Osteocyte (in vitro differentiated cells): Measurements from ENCODE around the gene CACNA1D. TPM values are rescaled to one million over a fixed set of nuclear protein-coding genes. Genes with fewer than 3 reads are reported as not detected.
"Not testable (repeated sequence)": the region's sequence is repeated elsewhere in the genome, so short reads cannot be mapped to it uniquely, and the experiment has no call there.

Source experiments
- DNase-seq: peaks from one replicate; pipeline ENCODE4 v3.0.0; 2021; ENCODE audit warnings: mixed read lengths; ENCODE audit not compliant: unreplicated experiment; ENCODE audit errors: extremely low spot score
- H3K27ac Mint-ChIP-seq: one replicate; pipeline ENCODE4 v1.8.0; 2021; ENCODE audit warnings: mild to moderate bottlenecking, mixed read lengths; ENCODE audit not compliant: unreplicated experiment
- H3K27me3 Mint-ChIP-seq: one replicate; pipeline ENCODE4 v1.8.0; 2021; ENCODE audit warnings: mixed read lengths; ENCODE audit not compliant: unreplicated experiment
- H3K36me3 Mint-ChIP-seq: one replicate; pipeline ENCODE4 v1.8.0; 2021; ENCODE audit warnings: mixed read lengths; ENCODE audit not compliant: unreplicated experiment
- H3K4me1 Mint-ChIP-seq: one replicate; pipeline ENCODE4 v1.8.0; 2021; ENCODE audit warnings: mixed read lengths; ENCODE audit not compliant: unreplicated experiment
- H3K4me3 Mint-ChIP-seq: one replicate; pipeline ENCODE4 v1.8.0; 2021; ENCODE audit warnings: mild to moderate bottlenecking, moderate library complexity, mixed read lengths; ENCODE audit not compliant: unreplicated experiment
- H3K9me3 Mint-ChIP-seq: one replicate; pipeline ENCODE4 v1.8.0; 2021; ENCODE audit warnings: mixed read lengths; ENCODE audit not compliant: unreplicated experiment
- total RNA-seq: library from RNA; stranded (reverse); gene quantifications from 2 replicates; pipeline ENCODE4 v1.2.1, GENCODE V29; 2021
- TF ChIP-seq, protein P1 (sequence below): fragments of 200-600 bp; sonication (generic); IDR thresholded peaks from 2 replicates; pipeline ENCODE4 v1.5.0; 2021; ENCODE audit warnings: antibody characterized with exemption, mild to moderate bottlenecking, moderate library complexity

Gene CACNA1D
- total RNA-seq, 1 donor from 2014 or later, result 0.48 TPM

- no peaks in the 10 kb centered on the region for H3K36me3 Mint-ChIP-seq
- no peaks in the 10 kb centered on the region for H3K9me3 Mint-ChIP-seq
- no peak for DNase-seq
- H3K4me1 Mint-ChIP-seq, result no peaks in the 10 kb centered on the region
- H3K4me3 Mint-ChIP-seq, result no peak overlapping the region
- TF ChIP-seq, protein P1, sequence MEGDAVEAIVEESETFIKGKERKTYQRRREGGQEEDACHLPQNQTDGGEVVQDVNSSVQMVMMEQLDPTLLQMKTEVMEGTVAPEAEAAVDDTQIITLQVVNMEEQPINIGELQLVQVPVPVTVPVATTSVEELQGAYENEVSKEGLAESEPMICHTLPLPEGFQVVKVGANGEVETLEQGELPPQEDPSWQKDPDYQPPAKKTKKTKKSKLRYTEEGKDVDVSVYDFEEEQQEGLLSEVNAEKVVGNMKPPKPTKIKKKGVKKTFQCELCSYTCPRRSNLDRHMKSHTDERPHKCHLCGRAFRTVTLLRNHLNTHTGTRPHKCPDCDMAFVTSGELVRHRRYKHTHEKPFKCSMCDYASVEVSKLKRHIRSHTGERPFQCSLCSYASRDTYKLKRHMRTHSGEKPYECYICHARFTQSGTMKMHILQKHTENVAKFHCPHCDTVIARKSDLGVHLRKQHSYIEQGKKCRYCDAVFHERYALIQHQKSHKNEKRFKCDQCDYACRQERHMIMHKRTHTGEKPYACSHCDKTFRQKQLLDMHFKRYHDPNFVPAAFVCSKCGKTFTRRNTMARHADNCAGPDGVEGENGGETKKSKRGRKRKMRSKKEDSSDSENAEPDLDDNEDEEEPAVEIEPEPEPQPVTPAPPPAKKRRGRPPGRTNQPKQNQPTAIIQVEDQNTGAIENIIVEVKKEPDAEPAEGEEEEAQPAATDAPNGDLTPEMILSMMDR, result no peak
- no peak overlapping the region for H3K27ac Mint-ChIP-seq
- peaks cover 4% of the 10 kb centered on the region for H3K27me3 Mint-ChIP-seq
Measured at GRCh38 chr3:53633197-53633787, 138.9 kb downstream of the CACNA1D start.

DNA sequence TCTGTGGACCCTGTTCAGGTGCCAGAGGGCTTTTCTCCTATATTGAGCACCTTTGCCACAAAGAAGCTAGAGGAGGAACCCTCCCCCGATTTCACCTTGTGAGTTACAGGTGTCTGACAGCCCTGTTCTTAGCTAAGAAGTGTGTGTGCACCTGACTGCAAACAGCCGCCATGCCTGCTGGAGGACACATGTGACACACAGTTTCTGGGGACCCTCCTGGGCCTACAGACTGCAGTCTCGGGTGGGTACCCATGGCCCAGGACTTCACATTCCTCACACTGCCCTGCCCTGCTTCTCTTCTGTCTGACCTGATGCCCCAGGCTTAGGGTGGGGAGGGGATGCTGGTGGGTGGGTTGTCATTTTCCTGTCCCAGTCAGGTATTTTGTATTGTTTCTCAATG is 140.6 kb downstream of the CACNA1D start:
- H3K9me3 Mint-ChIP-seq, result no peaks in the 10 kb centered on the region
- H3K27ac Mint-ChIP-seq, result no peak overlapping the region
- TF ChIP-seq, protein P1, result no peak
- H3K4me3 Mint-ChIP-seq, result no peak overlapping the region
- H3K27me3 Mint-ChIP-seq, result peaks cover 4% of the 10 kb centered on the region
- no peak for DNase-seq
- H3K36me3 Mint-ChIP-seq, result no peaks in the 10 kb centered on the region
- no peaks in the 10 kb centered on the region for H3K4me1 Mint-ChIP-seq

- H3K27ac Mint-ChIP-seq, H3K27me3 Mint-ChIP-seq, DNase-seq, H3K4me3 Mint-ChIP-seq, H3K36me3 Mint-ChIP-seq, H3K4me1 Mint-ChIP-seq, H3K9me3 Mint-ChIP-seq: not testable (repeated sequence)
Measured at GRCh38 chr3:53638806-53639205, 144.4 kb downstream of the CACNA1D start.

GRCh38 chr3:53641397-53641796 is 147.0 kb downstream of the CACNA1D start:
- DNase-seq, result no peak
- TF ChIP-seq, protein P1, result no peak
- H3K9me3 Mint-ChIP-seq, result no peaks in the 10 kb centered on the region
- H3K4me1 Mint-ChIP-seq, result no peaks in the 10 kb centered on the region
- peaks cover 5% of the 10 kb centered on the region for H3K27me3 Mint-ChIP-seq
- H3K36me3 Mint-ChIP-seq, result no peaks in the 10 kb centered on the region
- H3K4me3 Mint-ChIP-seq, result no peak overlapping the region
- H3K27ac Mint-ChIP-seq, result no peak overlapping the region

DNA sequence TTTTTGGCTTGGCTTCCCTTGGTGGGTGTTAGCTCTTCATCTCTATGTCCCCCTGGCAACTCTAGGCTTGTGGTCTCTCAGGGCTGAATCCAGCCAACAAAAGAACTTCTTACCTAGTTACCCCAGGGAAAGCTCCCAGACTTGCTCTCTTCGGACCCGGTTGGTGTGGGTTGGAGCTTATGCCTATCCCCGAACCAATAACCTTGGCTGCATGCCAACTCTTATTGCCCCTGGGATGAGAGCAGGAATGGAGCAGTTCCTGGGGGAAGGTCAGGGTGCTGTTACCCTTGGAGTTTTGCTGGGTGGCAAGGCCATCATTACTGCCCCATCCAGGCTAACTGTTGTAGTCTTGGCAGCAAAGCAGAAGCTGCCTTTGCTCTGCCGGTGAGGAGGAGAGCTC is 147.8 kb downstream of the CACNA1D start:
- H3K4me3 Mint-ChIP-seq, result no peak overlapping the region
- no peak for DNase-seq
- H3K27ac Mint-ChIP-seq, result no peak overlapping the region
- H3K4me1 Mint-ChIP-seq, result no peaks in the 10 kb centered on the region
- H3K9me3 Mint-ChIP-seq, result no peaks in the 10 kb centered on the region
- H3K27me3 Mint-ChIP-seq, result peaks cover 8% of the 10 kb centered on the region
- TF ChIP-seq, protein P1, result no peak
- no peaks in the 10 kb centered on the region for H3K36me3 Mint-ChIP-seq

DNA sequence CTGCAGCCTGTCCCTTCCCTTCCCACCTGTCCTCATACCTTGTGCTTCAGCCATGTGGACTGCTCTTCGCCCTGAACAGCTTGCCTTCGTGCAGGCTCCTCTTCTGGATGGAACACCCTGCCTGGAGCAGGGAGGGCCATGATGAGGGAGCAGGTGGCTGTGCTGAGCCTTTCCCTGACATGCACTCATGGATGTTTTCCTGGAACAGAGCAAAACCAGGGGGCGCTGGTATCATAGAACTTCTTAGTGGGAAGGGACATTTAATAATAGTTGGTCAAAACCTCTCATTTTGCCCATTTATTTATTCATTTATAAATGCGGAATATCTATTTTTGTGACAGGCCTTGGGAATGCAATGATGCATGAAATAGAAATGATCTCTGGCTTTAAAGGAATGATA is 149.3 kb downstream of the CACNA1D start:
- Mint-ChIP-seq H3K27ac (no peak overlapping the region), H3K36me3 (no peaks in the 10 kb centered on the region), H3K4me3 (no peak overlapping the region), H3K4me1 (no peaks in the 10 kb centered on the region), H3K9me3 (no peaks in the 10 kb centered on the region), H3K27me3 (peaks cover 9% of the 10 kb centered on the region)
- no peak for DNase-seq
- TF ChIP-seq, protein P1, result no peak
